Measurements from ENCODE around the gene NFKB1. TPM values are rescaled to one million over a fixed set of nuclear protein-coding genes. Genes with fewer than 3 reads are reported as not detected.

Gene NFKB1
- total RNA-seq, 1 donor = 67.4 TPM

DNA sequence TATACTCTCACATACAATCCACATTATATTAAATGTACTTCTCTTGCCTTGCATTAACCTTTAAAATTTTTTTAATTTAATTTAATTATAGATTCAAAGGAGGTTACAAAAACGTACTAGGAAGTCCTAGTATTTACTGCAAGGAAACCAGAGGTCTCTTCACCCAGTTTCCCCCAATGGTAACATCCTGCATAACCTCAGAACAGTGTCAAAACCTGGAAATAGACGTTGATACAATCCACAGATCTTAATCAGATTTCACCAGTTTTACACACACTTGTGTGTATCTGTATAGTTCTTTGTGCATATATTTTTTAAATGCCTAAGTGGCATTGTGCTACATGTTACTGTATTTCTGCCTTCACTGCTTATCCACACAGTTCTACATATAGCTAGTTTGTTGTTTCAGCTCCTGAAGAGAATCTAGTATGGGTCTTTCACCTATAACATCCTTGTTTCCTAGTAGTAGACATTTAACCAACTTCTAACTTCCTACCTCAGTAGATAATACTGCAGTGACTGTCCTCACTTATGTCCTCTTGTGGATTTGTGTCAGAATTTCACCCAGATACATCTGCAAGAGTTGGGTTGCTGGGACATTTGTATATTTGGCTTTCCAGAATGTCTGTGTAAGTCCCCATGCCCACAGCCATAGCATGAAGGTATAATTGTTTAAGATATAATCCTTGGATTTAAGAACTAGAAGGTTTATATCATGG is 103.2 kb downstream of the NFKB1 start:
- DNase-seq (ENCODE audit: low read depth) = no peak

GRCh38 chr4:102606261-102606660 is 105.1 kb downstream of the NFKB1 start:
- no peak overlapping the region for H3K4me3 ChIP-seq (ENCODE audit: low read depth, low read length)
- DNase-seq (ENCODE audit: low read depth) = no peak

More for the DNA sequence above, 103.2 kb downstream of the NFKB1 start:
- no peak for TF ChIP-seq CTCF (IDR thresholded peaks at IDR 0.05; ENCODE audit: insufficient read depth, low read depth, low read length)
- no peak overlapping the region for H3K4me3 ChIP-seq (ENCODE audit: low read depth, low read length)

GRCh38 chr4:102606846-102607450 is 105.8 kb downstream of the NFKB1 start:
- no peak for DNase-seq (ENCODE audit: low read depth)
- H3K4me3 ChIP-seq (ENCODE audit: low read depth, low read length) = no peak overlapping the region
- TF ChIP-seq CTCF (IDR thresholded peaks at IDR 0.05; ENCODE audit: insufficient read depth, low read depth, low read length) = no peak

More at GRCh38 chr4:102606261-102606660, 105.1 kb downstream of the NFKB1 start:
- no peak for TF ChIP-seq CTCF (IDR thresholded peaks at IDR 0.05; ENCODE audit: insufficient read depth, low read depth, low read length)

- no peak overlapping the region for H3K4me3 ChIP-seq (ENCODE audit: low read depth, low read length)
- no peak for DNase-seq (ENCODE audit: low read depth)
- TF ChIP-seq CTCF (IDR thresholded peaks at IDR 0.05; ENCODE audit: insufficient read depth, low read depth, low read length) = no peak
Measured at GRCh38 chr4:102608190-102608589, 107.0 kb downstream of the NFKB1 start.

DNA sequence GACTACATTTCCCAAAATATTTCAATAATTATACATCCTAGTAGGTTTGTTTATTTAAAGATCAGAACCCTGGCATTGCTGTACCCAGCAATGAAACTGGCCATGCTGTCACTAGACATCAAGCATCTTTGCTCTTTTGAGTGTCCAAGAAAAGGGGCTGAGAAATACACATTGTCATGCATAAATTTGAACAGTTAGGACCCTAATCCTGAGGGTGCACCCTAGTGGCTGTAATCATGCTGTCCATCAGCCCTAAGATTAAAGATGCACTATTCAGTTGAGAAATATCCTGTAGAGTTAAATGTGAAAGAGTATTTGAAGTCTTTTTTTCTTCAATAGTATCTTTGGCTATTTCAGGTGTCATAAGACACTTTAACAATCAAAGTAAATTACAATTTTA is 108.8 kb downstream of the NFKB1 start:
- peak; percentile 34 for DNase-seq (ENCODE audit: low read depth)
- no peak overlapping the region for H3K4me3 ChIP-seq (ENCODE audit: low read depth, low read length)
- TF ChIP-seq CTCF (IDR thresholded peaks at IDR 0.05; ENCODE audit: insufficient read depth, low read depth, low read length) = peak; percentile 43

- H3K4me3 ChIP-seq (ENCODE audit: low read depth, low read length) = no peak overlapping the region
- TF ChIP-seq CTCF (IDR thresholded peaks at IDR 0.05; ENCODE audit: insufficient read depth, low read depth, low read length) = no peak
- no peak for DNase-seq (ENCODE audit: low read depth)
Measured at GRCh38 chr4:102610476-102610875, 109.3 kb downstream of the NFKB1 start.
